Measurements from ENCODE around the gene EDC3. TPM values are rescaled to one million over a fixed set of nuclear protein-coding genes. Genes with fewer than 3 reads are reported as not detected.

The EDC3 gene
- total RNA-seq, 2 experiments from 2014 or later: 11.0 to 11.1 TPM

GRCh38 chr15:74594455-74594854, 101.4 kb downstream of the EDC3 start:
- ATAC-seq (ENCODE audit: poor library complexity): no peak
- peaks cover 48% of the 10 kb centered on the region for H3K36me3 ChIP-seq (ENCODE audit: insufficient read depth, low read length)

GRCh38 chr15:74593122-74593521, 102.7 kb downstream of the EDC3 start:
- ChIA-PET POLR2A (interaction anchor here (0.8 kb wide), 1 partner anchor 21 kb away, joined by 3 read pairs; no protein-coding TSS in a partner anchor), CTCF (no interaction called here)
- Histone ChIP-seq H3K4me3 (ENCODE audit: low read length) (no peak overlapping the region), H3K27me3 (ENCODE audit: control insufficient read depth in 1 of 2, insufficient read depth in 2 of 2, low read length in 2 of 2) (no peaks in the 10 kb centered on the region), H3K36me3 (ENCODE audit: insufficient read depth, low read length) (peaks cover 52% of the 10 kb centered on the region), H3K9me3 (ENCODE audit: control insufficient read depth in 1 of 2, insufficient read depth in 1 of 2, low read length in 2 of 2) (no peaks in the 10 kb centered on the region), H3K4me1 (ENCODE audit: insufficient read depth, low read length) (peaks cover 3% of the 10 kb centered on the region), H3K27ac (ENCODE audit: low read depth in 1 of 2, low read length in 2 of 2) (no peak overlapping the region)
- H3K9me3 Mint-ChIP-seq: no peaks in the 10 kb centered on the region
- intact Hi-C loops (cut with DNase I, micrococcal nuclease): loop anchor here in 1 of 2 experiments (5.0 kb wide), 1 partner anchor 51 kb away; the partner anchor contains the start of gene ARID3B
- no peak for DNase-seq
- TF ChIP-seq CTCF (IDR thresholded peaks at IDR 0.05): no peak
- H3K27me3 Mint-ChIP-seq: no peaks in the 10 kb centered on the region
- H3K4me3 Mint-ChIP-seq: no peak overlapping the region
- H3K27ac Mint-ChIP-seq: no peak overlapping the region
- peaks cover 5% of the 10 kb centered on the region for H3K4me1 Mint-ChIP-seq (ENCODE audit: low read depth)
- no peak for ATAC-seq (ENCODE audit: poor library complexity)
- H3K36me3 Mint-ChIP-seq (ENCODE audit: low read depth): peaks cover 68% of the 10 kb centered on the region

More at GRCh38 chr15:74594455-74594854, 101.4 kb downstream of the EDC3 start:
- intact Hi-C loops (cut with DNase I, micrococcal nuclease): loop anchor here in 1 of 2 experiments (5.0 kb wide), 1 partner anchor 52 kb away; the partner anchor contains the start of gene ARID3B
- H3K27me3 Mint-ChIP-seq: no peaks in the 10 kb centered on the region
- peaks cover 71% of the 10 kb centered on the region for H3K36me3 Mint-ChIP-seq (ENCODE audit: low read depth)
- no peak overlapping the region for H3K27ac ChIP-seq (ENCODE audit: low read depth in 1 of 2, low read length in 2 of 2)
- no peaks in the 10 kb centered on the region for H3K27me3 ChIP-seq (ENCODE audit: control insufficient read depth in 1 of 2, insufficient read depth in 2 of 2, low read length in 2 of 2)
- peaks cover 18% of the 10 kb centered on the region for H3K4me1 Mint-ChIP-seq (ENCODE audit: low read depth)
- TF ChIP-seq CTCF (IDR thresholded peaks at IDR 0.05): no peak
- H3K4me1 ChIP-seq (ENCODE audit: insufficient read depth, low read length): peaks cover 15% of the 10 kb centered on the region
- H3K27ac Mint-ChIP-seq: no peak overlapping the region
- H3K4me3 Mint-ChIP-seq: no peak overlapping the region
- DNase-seq: no peak
- CTCF ChIA-PET: no interaction called here
- POLR2A ChIA-PET: no interaction called here
- no peaks in the 10 kb centered on the region for H3K9me3 ChIP-seq (ENCODE audit: control insufficient read depth in 1 of 2, insufficient read depth in 1 of 2, low read length in 2 of 2)
- no peak overlapping the region for H3K4me3 ChIP-seq (ENCODE audit: low read length)
- no peaks in the 10 kb centered on the region for H3K9me3 Mint-ChIP-seq

- Histone ChIP-seq H3K9me3 (ENCODE audit: control insufficient read depth in 1 of 2, insufficient read depth in 1 of 2, low read length in 2 of 2) (no peaks in the 10 kb centered on the region), H3K27ac (ENCODE audit: low read depth in 1 of 2, low read length in 2 of 2) (no peak overlapping the region), H3K36me3 (ENCODE audit: insufficient read depth, low read length) (peaks cover 57% of the 10 kb centered on the region), H3K4me1 (ENCODE audit: insufficient read depth, low read length) (no peaks in the 10 kb centered on the region), H3K27me3 (ENCODE audit: control insufficient read depth in 1 of 2, insufficient read depth in 2 of 2, low read length in 2 of 2) (no peaks in the 10 kb centered on the region), H3K4me3 (ENCODE audit: low read length) (no peak overlapping the region)
- no peak overlapping the region for H3K4me3 Mint-ChIP-seq
- ChIA-PET POLR2A (no interaction called here), CTCF (no interaction called here)
- TF ChIP-seq CTCF (IDR thresholded peaks at IDR 0.05): no peak
- no peak overlapping the region for H3K27ac Mint-ChIP-seq
- intact Hi-C loops (cut with DNase I, micrococcal nuclease): loop anchor here in 1 of 2 experiments (5.0 kb wide), 1 partner anchor 50 kb away; the partner anchor contains the start of gene ARID3B
- H3K9me3 Mint-ChIP-seq: no peaks in the 10 kb centered on the region
- H3K4me1 Mint-ChIP-seq (ENCODE audit: low read depth): no peaks in the 10 kb centered on the region
- ATAC-seq (ENCODE audit: poor library complexity) (no peak), DNase-seq (no peak)
- H3K27me3 Mint-ChIP-seq: no peaks in the 10 kb centered on the region
- H3K36me3 Mint-ChIP-seq (ENCODE audit: low read depth): peaks cover 69% of the 10 kb centered on the region
Measured at GRCh38 chr15:74592222-74592621, 103.6 kb downstream of the EDC3 start.
